Measurements from ENCODE around the gene C1orf21. TPM values are rescaled to one million over a fixed set of nuclear protein-coding genes. Genes with fewer than 3 reads are reported as not detected.

C1orf21 gene
- total RNA-seq, 1 donor from 2014 or later = 0.09 TPM

DNA sequence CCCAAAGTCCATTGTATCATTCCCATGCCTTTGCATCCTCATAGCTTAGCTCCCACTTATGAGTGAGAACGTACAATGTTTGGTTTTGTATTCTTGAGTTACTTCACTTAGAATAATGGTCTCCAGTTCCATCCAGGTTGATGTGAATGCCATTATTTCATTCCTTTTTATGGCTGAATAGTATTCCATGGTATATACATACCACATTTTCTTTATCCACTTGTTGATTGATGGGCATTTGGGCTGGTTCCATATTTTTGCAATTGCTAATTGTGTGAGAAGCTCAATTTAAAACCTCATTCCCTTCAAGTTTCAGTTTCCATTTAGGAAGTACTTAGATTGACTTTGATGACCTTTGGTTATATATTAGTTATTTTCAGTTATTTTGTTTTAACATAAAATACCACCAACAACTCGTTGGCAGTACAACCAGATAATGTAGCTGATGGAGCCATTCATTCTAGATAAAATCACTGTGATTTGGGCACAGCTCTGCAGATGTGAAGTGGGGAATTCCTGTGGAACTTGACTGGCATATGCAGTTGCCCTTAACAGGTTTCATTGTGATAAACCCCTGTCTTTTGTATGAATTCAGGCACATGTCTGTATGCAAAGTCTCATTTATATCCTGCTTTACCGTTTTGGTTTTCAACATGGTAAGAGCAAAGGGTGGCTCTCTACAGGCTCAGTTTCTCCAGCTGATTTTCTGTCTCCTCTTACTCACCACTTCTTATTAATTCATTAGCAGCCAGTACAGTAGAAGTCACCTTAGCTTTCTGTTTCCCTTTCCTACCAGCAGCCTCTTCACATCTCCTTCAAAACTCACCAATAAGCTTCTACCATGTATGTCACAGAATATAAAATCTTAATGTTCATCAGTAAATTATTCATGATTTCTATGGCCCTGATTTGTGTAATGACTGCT, 170.9 kb downstream of the C1orf21 start:
- no peak overlapping the region for H3K4me3 Mint-ChIP-seq
- TF ChIP-seq, protein P1, sequence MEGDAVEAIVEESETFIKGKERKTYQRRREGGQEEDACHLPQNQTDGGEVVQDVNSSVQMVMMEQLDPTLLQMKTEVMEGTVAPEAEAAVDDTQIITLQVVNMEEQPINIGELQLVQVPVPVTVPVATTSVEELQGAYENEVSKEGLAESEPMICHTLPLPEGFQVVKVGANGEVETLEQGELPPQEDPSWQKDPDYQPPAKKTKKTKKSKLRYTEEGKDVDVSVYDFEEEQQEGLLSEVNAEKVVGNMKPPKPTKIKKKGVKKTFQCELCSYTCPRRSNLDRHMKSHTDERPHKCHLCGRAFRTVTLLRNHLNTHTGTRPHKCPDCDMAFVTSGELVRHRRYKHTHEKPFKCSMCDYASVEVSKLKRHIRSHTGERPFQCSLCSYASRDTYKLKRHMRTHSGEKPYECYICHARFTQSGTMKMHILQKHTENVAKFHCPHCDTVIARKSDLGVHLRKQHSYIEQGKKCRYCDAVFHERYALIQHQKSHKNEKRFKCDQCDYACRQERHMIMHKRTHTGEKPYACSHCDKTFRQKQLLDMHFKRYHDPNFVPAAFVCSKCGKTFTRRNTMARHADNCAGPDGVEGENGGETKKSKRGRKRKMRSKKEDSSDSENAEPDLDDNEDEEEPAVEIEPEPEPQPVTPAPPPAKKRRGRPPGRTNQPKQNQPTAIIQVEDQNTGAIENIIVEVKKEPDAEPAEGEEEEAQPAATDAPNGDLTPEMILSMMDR (IDR thresholded peaks at IDR 0.05) = no peak
- H3K27ac Mint-ChIP-seq = no peak overlapping the region
- H3K36me3 Mint-ChIP-seq (ENCODE audit: low read depth) = no peaks in the 10 kb centered on the region
- ATAC-seq (ENCODE audit: low read depth) (no peak), DNase-seq (no peak)
- no peaks in the 10 kb centered on the region for H3K27me3 Mint-ChIP-seq
- no peaks in the 10 kb centered on the region for H3K9me3 Mint-ChIP-seq
- CTCF ChIA-PET = no interaction called here
- intact Hi-C loops (cut with micrococcal nuclease) = no loop called here
- H3K4me1 Mint-ChIP-seq = no peaks in the 10 kb centered on the region
- POLR2A ChIA-PET = no interaction called here

DNA sequence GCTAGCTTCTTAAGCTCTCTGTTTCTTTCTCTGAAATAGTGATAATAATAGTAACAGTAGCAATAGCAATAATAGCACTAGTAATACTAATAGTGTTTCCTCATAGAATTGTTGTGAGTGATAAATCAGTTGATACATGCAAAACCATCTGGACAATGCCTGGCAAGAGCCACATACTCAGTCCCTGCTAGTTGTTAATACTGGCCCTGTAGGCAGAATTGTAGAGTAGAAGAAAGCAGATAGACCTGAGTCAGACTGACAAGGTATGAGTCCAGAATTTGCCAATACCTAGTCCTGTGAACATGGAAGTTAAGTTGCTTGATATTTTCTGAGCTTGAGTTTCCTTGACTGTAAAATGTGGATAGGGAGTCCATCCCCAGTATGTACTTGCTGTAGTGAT, 171.9 kb downstream of the C1orf21 start:
- H3K36me3 Mint-ChIP-seq (ENCODE audit: low read depth) = no peaks in the 10 kb centered on the region
- intact Hi-C loops (cut with micrococcal nuclease) = no loop called here
- ChIA-PET CTCF (no interaction called here), POLR2A (no interaction called here)
- TF ChIP-seq, protein P1 (IDR thresholded peaks at IDR 0.05) = no peak
- ATAC-seq (ENCODE audit: low read depth) = no peak
- H3K4me3 Mint-ChIP-seq = no peak overlapping the region
- H3K27me3 Mint-ChIP-seq = peaks cover 3% of the 10 kb centered on the region
- no peak overlapping the region for H3K27ac Mint-ChIP-seq
- DNase-seq = no peak
- no peaks in the 10 kb centered on the region for H3K9me3 Mint-ChIP-seq
- no peaks in the 10 kb centered on the region for H3K4me1 Mint-ChIP-seq

DNA sequence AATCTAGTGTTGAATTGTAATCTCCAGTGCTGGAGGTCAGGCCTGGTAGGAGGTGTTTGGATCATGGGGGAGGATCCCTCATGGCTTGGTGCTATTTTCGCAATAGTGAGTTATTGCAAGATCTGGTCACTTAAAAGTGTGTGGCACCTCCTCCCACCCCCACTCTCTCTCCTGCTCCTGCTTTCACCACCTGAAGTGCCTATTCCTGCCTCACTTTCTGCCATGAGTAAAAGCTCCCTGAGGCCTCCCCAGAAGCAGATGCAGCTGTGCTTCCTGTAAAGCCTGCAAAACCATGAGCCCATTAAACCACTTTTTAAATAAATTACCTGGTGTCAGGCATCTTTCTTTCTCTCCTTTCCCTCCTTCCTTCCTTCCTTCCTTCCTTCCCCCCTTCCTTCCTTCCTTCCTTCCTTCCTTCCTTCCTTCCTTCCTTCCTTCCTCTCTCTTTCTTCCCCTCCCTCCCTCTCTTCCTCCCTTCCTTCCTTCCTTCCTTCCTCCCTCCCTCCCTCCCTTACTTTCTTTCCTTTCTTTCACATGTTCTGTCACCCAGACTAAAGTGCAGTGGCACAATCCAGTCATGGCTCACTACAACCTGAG, 172.4 kb downstream of the C1orf21 start:
- no peak for ATAC-seq (ENCODE audit: low read depth)

DNA sequence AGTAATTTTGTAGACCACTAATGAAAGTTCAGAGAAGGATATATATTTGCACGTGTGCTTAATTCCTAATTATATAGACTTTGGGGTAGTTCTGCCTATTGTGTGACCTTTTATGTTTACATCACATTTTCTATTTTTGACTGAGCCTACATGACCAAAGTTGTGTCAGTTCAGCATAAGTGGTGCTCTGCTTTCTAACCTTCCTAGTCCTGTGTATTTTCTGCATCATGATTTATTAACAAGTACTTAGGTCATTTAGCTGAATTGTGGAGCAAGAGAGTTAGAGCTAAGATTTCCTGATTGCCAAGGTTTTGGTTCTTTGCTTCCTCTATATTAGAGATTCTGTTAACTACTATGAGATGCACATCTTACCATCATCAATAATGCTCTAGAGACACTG, 176.0 kb downstream of the C1orf21 start:
- ATAC-seq (ENCODE audit: low read depth) (no peak), DNase-seq (no peak)
- ChIA-PET CTCF (no interaction called here), POLR2A (no interaction called here)
- no peaks in the 10 kb centered on the region for H3K4me1 Mint-ChIP-seq
- H3K9me3 Mint-ChIP-seq = no peaks in the 10 kb centered on the region
- H3K27ac Mint-ChIP-seq = no peak overlapping the region
- intact Hi-C loops (cut with micrococcal nuclease) = loop anchor here (10.0 kb wide), 1 partner anchor 488 kb away; no protein-coding TSS in a partner anchor
- H3K27me3 Mint-ChIP-seq = peaks cover 3% of the 10 kb centered on the region
- H3K36me3 Mint-ChIP-seq (ENCODE audit: low read depth) = no peaks in the 10 kb centered on the region
- TF ChIP-seq, protein P1 (IDR thresholded peaks at IDR 0.05) = no peak
- no peak overlapping the region for H3K4me3 Mint-ChIP-seq

More for the DNA sequence above, 172.4 kb downstream of the C1orf21 start:
- Mint-ChIP-seq H3K4me3 (no peak overlapping the region), H3K4me1 (no peaks in the 10 kb centered on the region), H3K36me3 (ENCODE audit: low read depth) (no peaks in the 10 kb centered on the region), H3K9me3 (no peaks in the 10 kb centered on the region), H3K27me3 (peaks cover 3% of the 10 kb centered on the region), H3K27ac (no peak overlapping the region)
- no peak for DNase-seq
- ChIA-PET POLR2A (no interaction called here), CTCF (no interaction called here)
- TF ChIP-seq, protein P1 (IDR thresholded peaks at IDR 0.05) = no peak
- intact Hi-C loops (cut with micrococcal nuclease) = no loop called here

DNA sequence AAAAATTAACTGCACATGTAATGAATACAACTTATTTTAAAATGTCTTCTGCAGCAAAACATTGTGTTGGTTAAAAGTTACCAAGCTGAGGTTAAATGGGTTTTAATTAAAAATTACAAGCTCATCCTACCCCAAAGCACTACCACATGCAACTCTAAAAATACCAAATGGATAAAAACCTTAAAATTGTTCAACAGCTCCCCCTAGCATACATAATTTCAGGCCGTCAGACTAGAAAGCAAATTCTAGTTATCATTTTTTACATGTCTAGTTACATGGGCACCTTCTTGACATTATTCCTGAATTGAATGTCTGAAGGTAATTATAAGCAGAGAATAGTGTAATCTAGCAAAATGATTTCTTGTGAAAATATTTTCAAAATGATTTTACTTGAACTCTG, 176.5 kb downstream of the C1orf21 start:
- Mint-ChIP-seq H3K4me1 (no peaks in the 10 kb centered on the region), H3K36me3 (ENCODE audit: low read depth) (no peaks in the 10 kb centered on the region), H3K27ac (no peak overlapping the region), H3K9me3 (no peaks in the 10 kb centered on the region), H3K27me3 (peaks cover 3% of the 10 kb centered on the region), H3K4me3 (no peak overlapping the region)
- POLR2A ChIA-PET = no interaction called here
- no peak for ATAC-seq (ENCODE audit: low read depth)
- no peak for DNase-seq
- CTCF ChIA-PET = no interaction called here
- intact Hi-C loops (cut with micrococcal nuclease) = loop anchor here (10.0 kb wide), 1 partner anchor 489 kb away; no protein-coding TSS in a partner anchor
- TF ChIP-seq, protein P1 (IDR thresholded peaks at IDR 0.05) = no peak
